ENCODE measurements around the gene RGR. TPM values are rescaled to one million over a fixed set of nuclear protein-coding genes. Genes with fewer than 3 reads are reported as not detected.

RGR gene
- total RNA-seq, 2 experiments from 2014 or later = not detected

GRCh38 chr10:84224411-84225028 lies 20.3 kb upstream of the RGR start:
- peaks cover 16% of the 10 kb centered on the region for H3K27me3 Mint-ChIP-seq
- ChIA-PET POLR2A (no interaction called here), CTCF (interaction anchor here (1.4 kb wide), 1 partner anchor 33 kb away, joined by 4 read pairs; no protein-coding TSS in a partner anchor)
- intact Hi-C loops (cut with micrococcal nuclease) = no loop called here
- H3K4me3 Mint-ChIP-seq = no peak overlapping the region
- H3K4me1 Mint-ChIP-seq (ENCODE audit: low read depth) = no peaks in the 10 kb centered on the region
- H3K9me3 Mint-ChIP-seq = peaks cover 2% of the 10 kb centered on the region
- H3K27ac Mint-ChIP-seq = no peak overlapping the region
- DNase-seq = no peak
- H3K36me3 Mint-ChIP-seq = no peaks in the 10 kb centered on the region

GRCh38 chr10:84225427-84226173 lies 19.3 kb upstream of the RGR start, which contains the start of gene LRIT2:
TSS of gene LRIT2 (minus strand) at chr10:84225544. CDS start at chr10:84225520, 24 bp downstream.
- no peak for DNase-seq
- ChIA-PET CTCF (no interaction called here), POLR2A (interaction anchor here (0.8 kb wide), 1 partner anchor 42 kb away, joined by 3 read pairs; no protein-coding TSS in a partner anchor)
- no peaks in the 10 kb centered on the region for H3K9me3 Mint-ChIP-seq
- H3K27ac Mint-ChIP-seq = no peak within 1 kb of the TSS
- peaks cover 16% of the 10 kb centered on the region for H3K27me3 Mint-ChIP-seq
- intact Hi-C loops (cut with micrococcal nuclease) = no loop called here
- no peaks in the 10 kb centered on the region for H3K4me1 Mint-ChIP-seq (ENCODE audit: low read depth)
- H3K36me3 Mint-ChIP-seq = no peaks in the 10 kb centered on the region
- H3K4me3 Mint-ChIP-seq = no peak within 1 kb of the TSS

- intact Hi-C loops (cut with micrococcal nuclease) = no loop called here
- Mint-ChIP-seq H3K4me3 (no peak overlapping the region), H3K4me1 (ENCODE audit: low read depth) (no peaks in the 10 kb centered on the region), H3K9me3 (no peaks in the 10 kb centered on the region), H3K27me3 (peaks cover 16% of the 10 kb centered on the region), H3K36me3 (no peaks in the 10 kb centered on the region), H3K27ac (no peak overlapping the region)
- ChIA-PET POLR2A (interaction anchor here (0.8 kb wide), 1 partner anchor 41 kb away, joined by 3 read pairs; no protein-coding TSS in a partner anchor), CTCF (no interaction called here)
- DNase-seq = no peak
Measured at GRCh38 chr10:84226616-84227015, 18.2 kb upstream of the RGR start.

- CTCF ChIA-PET = no interaction called here
Measured at GRCh38 chr10:84227810-84228209, 17.0 kb upstream of the RGR start.

GRCh38 chr10:84230359-84230758 lies 14.5 kb upstream of the RGR start:
- Mint-ChIP-seq H3K36me3 (no peaks in the 10 kb centered on the region), H3K27ac (no peak overlapping the region), H3K27me3 (peaks cover 8% of the 10 kb centered on the region), H3K9me3 (no peaks in the 10 kb centered on the region), H3K4me1 (ENCODE audit: low read depth) (no peaks in the 10 kb centered on the region), H3K4me3 (no peak overlapping the region)
- no peak for DNase-seq
- POLR2A ChIA-PET = no interaction called here
- CTCF ChIA-PET = no interaction called here
- intact Hi-C loops (cut with micrococcal nuclease) = no loop called here

More at GRCh38 chr10:84227810-84228209, 17.0 kb upstream of the RGR start:
- no peaks in the 10 kb centered on the region for H3K9me3 Mint-ChIP-seq
- no peak overlapping the region for H3K27ac Mint-ChIP-seq
- intact Hi-C loops (cut with micrococcal nuclease) = no loop called here
- no peaks in the 10 kb centered on the region for H3K36me3 Mint-ChIP-seq
- H3K4me3 Mint-ChIP-seq = no peak overlapping the region
- peaks cover 13% of the 10 kb centered on the region for H3K27me3 Mint-ChIP-seq
- no peak for DNase-seq
- H3K4me1 Mint-ChIP-seq (ENCODE audit: low read depth) = no peaks in the 10 kb centered on the region
- POLR2A ChIA-PET = no interaction called here

GRCh38 chr10:84232376-84232775 lies 12.5 kb upstream of the RGR start:
- no peak for DNase-seq
- ChIA-PET CTCF (interaction anchor here (1.7 kb wide), 1 partner anchor 20 kb away, joined by 8 read pairs; no protein-coding TSS in a partner anchor), POLR2A (no interaction called here)
- Mint-ChIP-seq H3K27me3 (peaks cover 8% of the 10 kb centered on the region), H3K9me3 (no peaks in the 10 kb centered on the region), H3K4me3 (no peak overlapping the region), H3K4me1 (ENCODE audit: low read depth) (no peaks in the 10 kb centered on the region), H3K27ac (no peak overlapping the region), H3K36me3 (no peaks in the 10 kb centered on the region)
- intact Hi-C loops (cut with micrococcal nuclease) = no loop called here

GRCh38 chr10:84233940-84234339 lies 10.9 kb upstream of the RGR start:
- peaks cover 11% of the 10 kb centered on the region for H3K27me3 Mint-ChIP-seq
- H3K4me3 Mint-ChIP-seq = no peak overlapping the region
- intact Hi-C loops (cut with micrococcal nuclease) = no loop called here
- ChIA-PET POLR2A (no interaction called here), CTCF (interaction anchor here (1.5 to 1.6 kb wide), 2 partner anchors 23 to 303 kb away, joined by 5 to 6 read pairs; no protein-coding TSS in a partner anchor)
- DNase-seq = no peak
- no peaks in the 10 kb centered on the region for H3K36me3 Mint-ChIP-seq
- H3K27ac Mint-ChIP-seq = no peak overlapping the region
- H3K9me3 Mint-ChIP-seq = no peaks in the 10 kb centered on the region
- H3K4me1 Mint-ChIP-seq (ENCODE audit: low read depth) = no peaks in the 10 kb centered on the region

GRCh38 chr10:84234479-84234878 lies 10.4 kb upstream of the RGR start:
- Mint-ChIP-seq H3K4me3 (no peak overlapping the region), H3K4me1 (ENCODE audit: low read depth) (no peaks in the 10 kb centered on the region), H3K9me3 (no peaks in the 10 kb centered on the region), H3K27me3 (peaks cover 11% of the 10 kb centered on the region), H3K36me3 (no peaks in the 10 kb centered on the region), H3K27ac (no peak overlapping the region)
- intact Hi-C loops (cut with micrococcal nuclease) = no loop called here
- DNase-seq = no peak
- POLR2A ChIA-PET = no interaction called here
- CTCF ChIA-PET = interaction anchor here (1.5 kb wide), 1 partner anchor 22 kb away, joined by 5 read pairs; no protein-coding TSS in a partner anchor

GRCh38 chr10:84235096-84235495 lies 9.8 kb upstream of the RGR start:
- Mint-ChIP-seq H3K9me3 (no peaks in the 10 kb centered on the region), H3K27me3 (peaks cover 11% of the 10 kb centered on the region), H3K4me1 (ENCODE audit: low read depth) (no peaks in the 10 kb centered on the region), H3K27ac (no peak overlapping the region), H3K4me3 (no peak overlapping the region), H3K36me3 (no peaks in the 10 kb centered on the region)
- ChIA-PET POLR2A (no interaction called here), CTCF (no interaction called here)
- intact Hi-C loops (cut with micrococcal nuclease) = no loop called here
- no peak for DNase-seq

GRCh38 chr10:84236807-84237198 lies 8.1 kb upstream of the RGR start:
- H3K9me3 Mint-ChIP-seq = no peaks in the 10 kb centered on the region
- no peaks in the 10 kb centered on the region for H3K4me1 Mint-ChIP-seq (ENCODE audit: low read depth)
- ChIA-PET POLR2A (no interaction called here), CTCF (interaction anchor here (0.7 to 1.4 kb wide), 2 partner anchors 25 to 89 kb away, joined by 3 to 4 read pairs; no protein-coding TSS in a partner anchor)
- intact Hi-C loops (cut with micrococcal nuclease) = no loop called here
- DNase-seq = no peak
- no peaks in the 10 kb centered on the region for H3K36me3 Mint-ChIP-seq
- no peak overlapping the region for H3K27ac Mint-ChIP-seq
- H3K27me3 Mint-ChIP-seq = peaks cover 11% of the 10 kb centered on the region
- H3K4me3 Mint-ChIP-seq = no peak overlapping the region

- peaks cover 9% of the 10 kb centered on the region for H3K27me3 Mint-ChIP-seq
- CTCF ChIA-PET = interaction anchor here (0.7 to 1.4 kb wide), 2 partner anchors 26 to 90 kb away, joined by 3 to 4 read pairs; no protein-coding TSS in a partner anchor
- no peak overlapping the region for H3K4me3 Mint-ChIP-seq
- no peaks in the 10 kb centered on the region for H3K36me3 Mint-ChIP-seq
- intact Hi-C loops (cut with micrococcal nuclease) = no loop called here
- no peaks in the 10 kb centered on the region for H3K4me1 Mint-ChIP-seq (ENCODE audit: low read depth)
- no peak overlapping the region for H3K27ac Mint-ChIP-seq
- peak; percentile 15 for DNase-seq
- no peaks in the 10 kb centered on the region for H3K9me3 Mint-ChIP-seq
- POLR2A ChIA-PET = no interaction called here
Measured at GRCh38 chr10:84237199-84238051, 7.4 kb upstream of the RGR start.

- H3K4me3 Mint-ChIP-seq = no peak overlapping the region
- H3K27ac Mint-ChIP-seq = no peak overlapping the region
- POLR2A ChIA-PET = no interaction called here
- H3K36me3 Mint-ChIP-seq = no peaks in the 10 kb centered on the region
- no peak for DNase-seq
- peaks cover 9% of the 10 kb centered on the region for H3K27me3 Mint-ChIP-seq
- intact Hi-C loops (cut with micrococcal nuclease) = no loop called here
- H3K4me1 Mint-ChIP-seq (ENCODE audit: low read depth) = no peaks in the 10 kb centered on the region
- no peaks in the 10 kb centered on the region for H3K9me3 Mint-ChIP-seq
- CTCF ChIA-PET = interaction anchor here (1.0 to 1.1 kb wide), 2 partner anchors 18 to 301 kb away, joined by 4 read pairs; no protein-coding TSS in a partner anchor
Measured at GRCh38 chr10:84238909-84239308, 5.9 kb upstream of the RGR start.

Measured in activated CD4-positive, alpha-beta memory T cell treated with anti-CD3 and anti-CD28 coated beads for 36 hours (primary cell).